Endothelial cell of umbilical vein (primary cell): Measurements from ENCODE around the gene DOCK4. TPM values are rescaled to one million over a fixed set of nuclear protein-coding genes. Genes with fewer than 3 reads are reported as not detected.

Experiments
- BruUV-seq: library from RNA; stranded (reverse); fragments of 400-500 nt; replicated peaks from 2 replicates; lab custom pipeline; 2021; lab: Mats Ljungman, UMichigan
- CTCF ChIA-PET: fragments of 300-600, 350-600 bp; sonication (Branson Sonifier 250); formaldehyde crosslinking; loops from one replicate; lab custom pipeline; 2021; ENCODE audit warnings: antibody characterized with exemption, inconsistent platforms; lab: Charles Lee
- POLR2A ChIA-PET: fragments of 300-600, 350-600 bp; sonication (Branson Sonifier 250); formaldehyde crosslinking; loops from one replicate; lab custom pipeline; 2021; ENCODE audit warnings: antibody characterized with exemption, inconsistent platforms; lab: Charles Lee
- DNase-seq: peaks from one replicate; pipeline ENCODE4 v3.0.0-alpha.2; 2011; ENCODE audit warnings: low read depth, low spot score
- FAIRE-seq: peaks from 2 replicates; lab custom pipeline; 2011; peaks lifted over from hg19 to GRCh38; lab: Jason Lieb, UNC
- H2AFZ ChIP-seq: 2 replicates; pipeline ENCODE4 v1.6.0; 2012; ENCODE audit warnings: low read depth, low read length, control low read depth, inconsistent platforms
- H3K27ac ChIP-seq: 2 replicates; pipeline ENCODE4 v1.5.1; 2011; ENCODE audit warnings: low read depth, mild to moderate bottlenecking, control low read depth, low read length, moderate library complexity; ENCODE audit not compliant: insufficient read depth
- H3K27me3 ChIP-seq, 2 experiments: 2 replicates each; pipeline versions ENCODE4 v1.6.0 to v1.6.1; 2011; ENCODE audit warnings: low read length in 2 of 2, mixed read lengths in 1 of 2; ENCODE audit not compliant: control insufficient read depth in 2 of 2, insufficient read depth in 2 of 2
- H3K36me3 ChIP-seq, 2 experiments: 2 replicates in 1 of 2; 3 replicates in 1 of 2; pipeline ENCODE4 v1.5.1; 2011; ENCODE audit warnings: low read length in 2 of 2, mild to moderate bottlenecking in 1 of 2, moderate library complexity in 1 of 2; ENCODE audit not compliant: control insufficient read depth in 2 of 2, insufficient read depth in 2 of 2; ENCODE audit errors: extremely low read depth in 1 of 2
- H3K4me1 ChIP-seq: 3 replicates; pipeline ENCODE4 v1.5.1; 2011; ENCODE audit warnings: mild to moderate bottlenecking, low read length; ENCODE audit not compliant: control insufficient read depth, insufficient read depth; ENCODE audit errors: extremely low read depth
- H3K4me2 ChIP-seq: 2 replicates; pipeline ENCODE4 v1.6.1; 2011; ENCODE audit warnings: low read length, control low read depth, mixed read lengths; ENCODE audit not compliant: insufficient read depth
- H3K4me3 ChIP-seq, 3 experiments: fragments of 200-600 bp in 1 of 3; sonication (generic), shearing (Covaris generic) in 1 of 3; replicated peaks in 1 of 3; 2 replicates each; pipeline ENCODE4 v1.5.1; 2011 to 2016; ENCODE audit warnings: control low read depth in 3 of 3, low read length in 3 of 3, mild to moderate bottlenecking in 2 of 3, inconsistent platforms in 1 of 3, low read depth in 1 of 3, moderate library complexity in 1 of 3; ENCODE audit not compliant: insufficient read depth in 1 of 3
- H3K79me2 ChIP-seq: 2 replicates; pipeline ENCODE4 v1.6.0; 2012; ENCODE audit warnings: low read length, inconsistent platforms; ENCODE audit not compliant: control insufficient read depth, insufficient read depth
- H3K9ac ChIP-seq: replicated peaks from 2 replicates; pipeline ENCODE3; 2011; ENCODE audit warnings: low read length, control low read depth; ENCODE audit not compliant: insufficient read depth; ENCODE audit errors: extremely low read depth
- H3K9me1 ChIP-seq: replicated peaks from 3 replicates; pipeline ENCODE4 v1.6.0; 2011; ENCODE audit warnings: mild to moderate bottlenecking, low read length; ENCODE audit not compliant: control insufficient read depth, insufficient read depth; ENCODE audit errors: extremely low read depth
- H3K9me3 ChIP-seq: replicated peaks from 2 replicates; pipeline ENCODE4 v1.5.1; 2012; ENCODE audit warnings: low read length, inconsistent platforms; ENCODE audit not compliant: control insufficient read depth, insufficient read depth
- H4K20me1 ChIP-seq: replicated peaks from 2 replicates; pipeline ENCODE3; 2011; ENCODE audit warnings: mild to moderate bottlenecking, low read length; ENCODE audit not compliant: control insufficient read depth, insufficient read depth; ENCODE audit errors: extremely low read depth
- CTCF ChIP-seq, 2 donors: IDR thresholded peaks; 1 replicate in 1 of 2; 2 replicates in 1 of 2; pipeline ENCODE4 v1.5.1; 2011; ENCODE audit warnings: low read length in 2 of 2, mild to moderate bottlenecking in 2 of 2, moderate library complexity in 2 of 2, control low read depth in 1 of 2, inconsistent platforms in 1 of 2, low read depth in 1 of 2; ENCODE audit not compliant: insufficient read depth in 1 of 2; ENCODE audit errors: extremely low read depth in 1 of 2
- FOS ChIP-seq: IDR thresholded peaks from 2 replicates; pipeline ENCODE4 v1.6.1; 2011; ENCODE audit warnings: mild to moderate bottlenecking, low read length, moderate library complexity, borderline replicate concordance; ENCODE audit not compliant: insufficient read depth
- GATA2 ChIP-seq: IDR thresholded peaks from 2 replicates; pipeline ENCODE4 v1.7.0; 2011; ENCODE audit warnings: low read depth, mild to moderate bottlenecking, moderate library complexity, mixed read lengths, low read length; ENCODE audit not compliant: insufficient read length, insufficient read depth
- MAX ChIP-seq: IDR thresholded peaks from 2 replicates; pipeline ENCODE4 v1.6.1; 2011; ENCODE audit not compliant: insufficient read depth, insufficient read length
- MYC ChIP-seq: IDR thresholded peaks from one replicate; pipeline ENCODE4 v1.6.1; 2011; ENCODE audit warnings: mild to moderate bottlenecking, low read depth, low read length
- POLR2A ChIP-seq: IDR thresholded peaks from 2 replicates; pipeline ENCODE4 v1.6.1; 2012; ENCODE audit warnings: low read depth, mild to moderate bottlenecking, control low read depth, low read length
- POLR2AphosphoS5 ChIP-seq: IDR thresholded peaks from 2 replicates; pipeline ENCODE4 v1.6.1; 2012; ENCODE audit warnings: low read depth, mild to moderate bottlenecking, control low read depth, low read length, moderate library complexity; ENCODE audit not compliant: insufficient read depth
- dilution Hi-C: fragments of 300-500 bp; cut with MboI; formaldehyde crosslinking; loops from one replicate; pipeline ENCODE4 v1.15.0; 2019; ENCODE audit warnings: low sequenced_read_pairs; ENCODE audit not compliant: extremely low pct_ligation_motif_present
- intact Hi-C: fragments of 100-400 bp; cut with micrococcal nuclease; formaldehyde crosslinking; loops from one replicate; pipeline ENCODE4 v1.10.0; 2022
- polyA plus RNA-seq, 4 experiments: library from polyadenylated mRNA; depleted of rRNA in 3 of 4; stranded (reverse) in 3 of 4; unstranded in 1 of 4; fragments of >200 nt; gene quantifications; 2 replicates each; pipeline versions ENCODE4 v1.2.1 to v1.2.3, GENCODE V29; 2011 to 2012; ENCODE audit warnings: missing spikeins in 1 of 4
- total RNA-seq: library from RNA; stranded (reverse); gene quantifications from 2 replicates; pipeline ENCODE4 v1.2.3, GENCODE V29; 2021

Gene DOCK4
- total and polyA plus RNA-seq, 2 donors (not counting 3 experiments of a cell fraction or from before 2014, with no cell fraction given), result 47.4 to 164 TPM

GRCh38 chr7:111866787-111867186 is 339.4 kb downstream of the DOCK4 start:
- H3K4me2 ChIP-seq, result no peak overlapping the region
- CTCF ChIA-PET, result interaction anchor here (4.3 kb wide), 1 partner anchor 11 kb away, joined by 27 read pairs; no protein-coding TSS in a partner anchor
- dilution Hi-C loops, result no loop called here
- no peaks in the 10 kb centered on the region for H4K20me1 ChIP-seq
- H3K9ac ChIP-seq, result no peak overlapping the region
- FAIRE-seq (no peak), DNase-seq (no peak)
- no peak overlapping the region for H2AFZ ChIP-seq
- H3K4me1 ChIP-seq, result peaks cover 5% of the 10 kb centered on the region
- no TSS peak for BruUV-seq
- TF ChIP-seq POLR2A (no peak), CTCF (IDR thresholded peaks at IDR 0.05; ENCODE audit: extremely low read depth in 1 of 2, insufficient read depth in 1 of 2, low read depth in 1 of 2, low read length in 2 of 2) (no peak)
- no peaks in the 10 kb centered on the region for H3K79me2 ChIP-seq
- H3K9me1 ChIP-seq, result no peaks in the 10 kb centered on the region
- no peaks in the 10 kb centered on the region for H3K9me3 ChIP-seq
- no peak overlapping the region for H3K4me3 ChIP-seq
- POLR2A ChIA-PET, result no interaction called here
- H3K27ac ChIP-seq, result no peak overlapping the region
- intact Hi-C loops, result no loop called here
- H3K36me3 ChIP-seq, result peaks cover 36 to 38% of the 10 kb centered on the region in 2 experiments
- no peaks in the 10 kb centered on the region for H3K27me3 ChIP-seq

- no peaks in the 10 kb centered on the region for H3K9me3 ChIP-seq
- peaks cover 5% of the 10 kb centered on the region for H3K4me1 ChIP-seq
- ChIA-PET POLR2A (interaction anchor here (0.6 kb wide), 1 partner anchor 106 kb away, joined by 6 read pairs; no protein-coding TSS in a partner anchor), CTCF (interaction anchor here (1.1 to 4.3 kb wide), 2 partner anchors 8 to 10 kb away, joined by 3 to 27 read pairs; no protein-coding TSS in a partner anchor)
- H2AFZ ChIP-seq, result no peak overlapping the region
- intact Hi-C loops (no loop called here), dilution Hi-C loops (no loop called here)
- DNase-seq (no peak), FAIRE-seq (no peak)
- BruUV-seq, result no TSS peak
- H3K27ac ChIP-seq, result no peak overlapping the region
- no peaks in the 10 kb centered on the region for H3K79me2 ChIP-seq
- no peaks in the 10 kb centered on the region for H3K9me1 ChIP-seq
- no peaks in the 10 kb centered on the region for H3K27me3 ChIP-seq
- no peak overlapping the region for H3K9ac ChIP-seq
- peaks cover 31 to 37% of the 10 kb centered on the region in 2 experiments for H3K36me3 ChIP-seq
- H3K4me3 ChIP-seq, result no peak overlapping the region
- TF ChIP-seq POLR2A (no peak), FOS (no peak), MAX (no peak), MYC (no peak), POLR2AphosphoS5 (no peak), GATA2 (no peak), CTCF (IDR thresholded peaks at IDR 0.05; ENCODE audit: extremely low read depth in 1 of 2, insufficient read depth in 1 of 2, low read depth in 1 of 2, low read length in 2 of 2) (no peak)
- H4K20me1 ChIP-seq, result no peaks in the 10 kb centered on the region
- no peak overlapping the region for H3K4me2 ChIP-seq
These were observed 340.8 kb downstream of the DOCK4 start for GRCh38 chr7:111865430-111865829.
